BJ (cell line): ENCODE results near the gene FZR1. TPM values are rescaled to one million over a fixed set of nuclear protein-coding genes. Genes with fewer than 3 reads are reported as not detected.
A peak's percentile ranks its signal among the peaks of the same experiment; 100 is the strongest.
"Not testable (repeated sequence)": the region's sequence is repeated elsewhere in the genome, so short reads cannot be mapped to it uniquely, and the experiment has no call there.

Experiments used
- CTCF ChIA-PET: fragments of 350-600 bp; formaldehyde crosslinking; extraction: SDS; loops from one replicate; lab custom pipeline; 2021; ENCODE audit warnings: antibody characterized with exemption, inconsistent platforms; lab: Yijun Ruan, JAX
- POLR2A ChIA-PET: fragments of 300-600 bp; sonication (Branson Sonifier 250); formaldehyde crosslinking; extraction: SDS; loops from one replicate; lab custom pipeline; 2021; ENCODE audit warnings: antibody characterized with exemption; lab: Charles Lee
- DNase-seq: peaks from one replicate; pipeline ENCODE4 v3.0.0-alpha.2; 2011; ENCODE audit warnings: low read depth
- H3K27me3 ChIP-seq: 2 replicates; pipeline ENCODE4 v1.6.0; 2011; ENCODE audit warnings: low read length; ENCODE audit not compliant: control insufficient read depth, insufficient read depth
- H3K36me3 ChIP-seq: 2 replicates; pipeline ENCODE4 v1.5.1; 2011; ENCODE audit warnings: low read length; ENCODE audit not compliant: control insufficient read depth, insufficient read depth
- H3K4me3 ChIP-seq: 2 replicates; pipeline ENCODE4 v1.5.1; 2011; ENCODE audit warnings: low read depth, mild to moderate bottlenecking, control low read depth, low read length
- polyA plus RNA-seq: library from polyadenylated mRNA; depleted of rRNA; stranded (reverse); fragments of >200 nt; gene quantifications from 2 replicates; pipeline ENCODE4 v1.2.3, GENCODE V29; 2011
- TF ChIP-seq, protein P1 (sequence below): IDR thresholded peaks from 2 replicates; pipeline ENCODE4 v1.5.1; 2011; ENCODE audit warnings: low read depth, mild to moderate bottlenecking, control low read depth, inconsistent platforms, low read length, moderate library complexity; ENCODE audit not compliant: insufficient read depth

The FZR1 gene
- polyA plus RNA-seq, 1 experiment, result 52.3 TPM

GRCh38 chr19:3580156-3580934, 74.2 kb downstream of the FZR1 start:
- no peaks in the 10 kb centered on the region for H3K27me3 ChIP-seq
- DNase-seq, result peak; percentile 76
- POLR2A ChIA-PET, result no interaction called here
- H3K36me3 ChIP-seq, result peaks cover 2% of the 10 kb centered on the region
- no peak overlapping the region for H3K4me3 ChIP-seq
- CTCF ChIA-PET, result interaction anchor here (1.5 kb wide), 1 partner anchor 120 kb away, joined by 4 read pairs; the partner anchor contains the start of gene PIP5K1C
- TF ChIP-seq, protein P1, sequence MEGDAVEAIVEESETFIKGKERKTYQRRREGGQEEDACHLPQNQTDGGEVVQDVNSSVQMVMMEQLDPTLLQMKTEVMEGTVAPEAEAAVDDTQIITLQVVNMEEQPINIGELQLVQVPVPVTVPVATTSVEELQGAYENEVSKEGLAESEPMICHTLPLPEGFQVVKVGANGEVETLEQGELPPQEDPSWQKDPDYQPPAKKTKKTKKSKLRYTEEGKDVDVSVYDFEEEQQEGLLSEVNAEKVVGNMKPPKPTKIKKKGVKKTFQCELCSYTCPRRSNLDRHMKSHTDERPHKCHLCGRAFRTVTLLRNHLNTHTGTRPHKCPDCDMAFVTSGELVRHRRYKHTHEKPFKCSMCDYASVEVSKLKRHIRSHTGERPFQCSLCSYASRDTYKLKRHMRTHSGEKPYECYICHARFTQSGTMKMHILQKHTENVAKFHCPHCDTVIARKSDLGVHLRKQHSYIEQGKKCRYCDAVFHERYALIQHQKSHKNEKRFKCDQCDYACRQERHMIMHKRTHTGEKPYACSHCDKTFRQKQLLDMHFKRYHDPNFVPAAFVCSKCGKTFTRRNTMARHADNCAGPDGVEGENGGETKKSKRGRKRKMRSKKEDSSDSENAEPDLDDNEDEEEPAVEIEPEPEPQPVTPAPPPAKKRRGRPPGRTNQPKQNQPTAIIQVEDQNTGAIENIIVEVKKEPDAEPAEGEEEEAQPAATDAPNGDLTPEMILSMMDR, result no peak

DNA sequence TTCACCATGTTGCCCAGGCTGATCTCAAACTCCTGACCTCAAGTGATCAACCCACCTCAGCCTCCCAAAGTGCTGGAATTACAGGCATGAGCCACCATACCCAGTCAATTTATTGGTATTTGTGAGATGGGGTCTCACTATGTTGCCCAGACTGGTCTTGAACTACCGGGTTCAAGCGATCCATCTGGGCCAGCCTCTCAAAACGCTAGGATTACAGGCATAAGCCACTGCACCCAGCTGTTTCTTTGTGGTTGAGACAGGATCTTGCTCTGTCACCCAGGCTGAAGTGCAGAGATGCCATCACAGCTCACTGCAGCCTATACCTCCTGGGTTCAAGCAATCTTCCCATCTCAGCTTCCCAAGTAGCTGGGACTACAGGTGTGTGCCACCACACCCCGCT, 75.7 kb downstream of the FZR1 start:
- H3K27me3 ChIP-seq, H3K4me3 ChIP-seq, H3K36me3 ChIP-seq, POLR2A ChIA-PET, DNase-seq: not testable (repeated sequence)
- CTCF ChIA-PET, result interaction anchor here (0.7 to 1.5 kb wide), 3 partner anchors 15 to 119 kb away, joined by 3 to 4 read pairs (median 4); partner anchors contain the start of gene PIP5K1C

GRCh38 chr19:3584036-3584802, 78.1 kb downstream of the FZR1 start:
- H3K36me3 ChIP-seq, POLR2A ChIA-PET, H3K27me3 ChIP-seq, DNase-seq, H3K4me3 ChIP-seq: not testable (repeated sequence)
- CTCF ChIA-PET, result interaction anchor here (0.7 to 0.8 kb wide), 2 partner anchors 39 to 311 kb away, joined by 3 read pairs; no protein-coding TSS in a partner anchor

DNA sequence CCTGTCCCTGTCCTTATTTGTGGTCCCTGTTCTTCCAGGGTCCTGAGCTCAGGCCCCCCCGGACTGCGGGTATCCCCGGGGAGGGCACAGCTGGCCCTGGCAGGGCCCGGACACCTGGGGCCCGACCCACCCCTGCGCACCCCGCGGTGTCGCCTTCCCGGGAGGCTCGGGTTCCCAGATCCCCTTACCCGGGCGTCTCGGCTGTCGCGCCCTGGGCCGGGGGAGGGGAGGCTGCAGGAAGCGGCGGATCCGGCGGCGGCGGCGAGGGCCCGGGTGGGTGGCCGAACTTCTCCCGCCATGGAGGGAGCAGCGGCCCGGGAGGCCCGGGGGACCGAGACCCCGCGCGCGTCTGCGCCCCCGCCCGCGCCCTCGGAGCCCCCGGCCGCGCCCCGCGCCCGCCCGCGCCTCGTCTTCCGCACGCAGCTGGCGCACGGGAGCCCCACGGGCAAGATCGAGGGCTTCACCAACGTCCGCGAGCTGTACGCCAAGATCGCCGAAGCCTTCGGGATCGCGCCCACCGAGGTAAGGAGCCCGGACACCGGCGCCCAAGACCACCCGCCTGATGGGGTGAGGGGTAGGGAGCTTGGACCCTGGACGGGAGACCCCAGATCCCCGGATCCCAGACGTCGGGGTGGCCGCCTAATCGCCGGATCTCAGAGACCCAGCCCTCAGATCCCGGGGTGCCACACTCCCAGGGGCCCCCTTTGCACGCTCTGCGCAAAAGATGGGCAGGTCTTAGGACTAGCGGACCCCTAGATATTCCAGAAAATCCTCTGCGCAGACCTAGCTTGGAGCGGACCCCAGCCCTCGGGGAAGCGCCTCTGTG, 79.4 kb downstream of the FZR1 start, which contains the start of gene GIPC3:
Gene GIPC3, plus strand, starts transcription at position 178 of the 826 bp plus-strand sequence. Its CDS starts 120 bp downstream, at position 298.
- CTCF ChIA-PET, result interaction anchor here (0.8 to 2.0 kb wide), 2 partner anchors 10 to 23 kb away, joined by 3 to 10 read pairs; no protein-coding TSS in a partner anchor
- H3K36me3 ChIP-seq, result no peaks in the 10 kb centered on the region
- TF ChIP-seq, protein P1, result no peak
- DNase-seq, result no peak
- H3K27me3 ChIP-seq, result 0 out of 2 replicates have a peak, but pooled peaks cover 1% of the 10 kb centered on the region
- H3K4me3 ChIP-seq, result peak within 1 kb of the TSS; percentile 19
- POLR2A ChIA-PET, result no interaction called here

- POLR2A ChIA-PET, result no interaction called here
- no peak overlapping the region for H3K4me3 ChIP-seq
- H3K36me3 ChIP-seq, result no peaks in the 10 kb centered on the region
- 0 out of 2 replicates have a peak, but pooled peaks cover 1% of the 10 kb centered on the region for H3K27me3 ChIP-seq
- TF ChIP-seq, protein P1, result peak; percentile 55
- DNase-seq, result no peak
- CTCF ChIA-PET, result interaction anchor here (1.0 to 2.0 kb wide), 3 partner anchors 10 to 41 kb away, joined by 3 to 10 read pairs (median 4); no protein-coding TSS in a partner anchor
Measured at GRCh38 chr19:3586127-3586626, 80.1 kb downstream of the FZR1 start.
